HCT116 (cell line): ENCODE data around the gene FLT3.

ENCODE experiments used
- CTCF ChIP-seq, 3 experiments: fragments of 200-600 bp in 1 of 3; sonication (generic) in 1 of 3; IDR thresholded peaks in 2 of 3; conservative IDR thresholded peaks in 1 of 3; 2 replicates each; pipeline ENCODE4 v1.5.1; 2012 to 2017; ENCODE audit warnings: low read depth in 2 of 3, low read length in 2 of 3, antibody characterized with exemption in 1 of 3, borderline replicate concordance in 1 of 3, control low read depth in 1 of 3, mild to moderate bottlenecking in 1 of 3, mixed read lengths in 1 of 3, mixed run types in 1 of 3, moderate library complexity in 1 of 3; ENCODE audit not compliant: insufficient read depth in 1 of 3
- EZH2 ChIP-seq: fragments of 200-600 bp; sonication (generic); IDR thresholded peaks from 2 replicates; pipeline ENCODE4 v1.6.1; 2017; ENCODE audit warnings: antibody characterized with exemption, mixed run types
- FOSL1 ChIP-seq: IDR thresholded peaks from 2 replicates; pipeline ENCODE4 v1.6.1; 2012; ENCODE audit warnings: low read depth
- POLR2A ChIP-seq: IDR thresholded peaks from 2 replicates; pipeline ENCODE4 v1.7.0; 2011; ENCODE audit warnings: borderline replicate concordance; ENCODE audit not compliant: insufficient read depth, insufficient read length; ENCODE audit errors: extremely low read depth
- SP1 ChIP-seq: IDR thresholded peaks from 2 replicates; pipeline ENCODE4 v1.6.1; 2012; ENCODE audit warnings: low read depth
- YY1 ChIP-seq: IDR thresholded peaks from 2 replicates; pipeline ENCODE4 v1.6.1; 2011; ENCODE audit warnings: low read length, low read depth, moderate library complexity, mild to moderate bottlenecking; ENCODE audit not compliant: insufficient replicate concordance; ENCODE audit errors: extremely low read depth
- TF ChIP-seq, protein P1 (sequence below): IDR thresholded peaks from 2 replicates; pipeline ENCODE4 v1.6.1; 2012

GRCh38 chr13:27982361-27982760 lies 118.0 kb downstream of the FLT3 start:
- TF ChIP-seq POLR2A = no peak
- TF ChIP-seq EZH2 = no peak
- no peak for TF ChIP-seq FOSL1
- no peak for TF ChIP-seq CTCF (IDR thresholded peaks at IDR 0.05 in 2 of 3, conservative IDR thresholded peaks at IDR 0.05 in 1 of 3; ENCODE audit: borderline replicate concordance in 1 of 3, insufficient read depth in 1 of 3, low read depth in 2 of 3, low read length in 2 of 3)
- TF ChIP-seq, protein P1, sequence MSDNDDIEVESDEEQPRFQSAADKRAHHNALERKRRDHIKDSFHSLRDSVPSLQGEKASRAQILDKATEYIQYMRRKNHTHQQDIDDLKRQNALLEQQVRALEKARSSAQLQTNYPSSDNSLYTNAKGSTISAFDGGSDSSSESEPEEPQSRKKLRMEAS = no peak
- TF ChIP-seq SP1 = no peak
- TF ChIP-seq YY1 = no peak
